HCT116 (cell line): Measurements from ENCODE around the gene KHDC4. TPM values are rescaled to one million over a fixed set of nuclear protein-coding genes. Genes with fewer than 3 reads are reported as not detected.
A peak's percentile ranks its signal among the peaks of the same experiment; 100 is the strongest.

ENCODE experiments used
- ATAC-seq: fragments of 200-7000 bp; cut with Tn5 transposase; 2 replicates; pipeline ENCODE4 v1.9.1; 2020; ENCODE audit warnings: mild to moderate bottlenecking, moderate library complexity
- BruUV-seq: library from RNA; stranded (reverse); fragments of 400-500 nt; replicated peaks from 2 replicates; lab custom pipeline; 2021; lab: Mats Ljungman, UMichigan
- CTCF ChIA-PET: fragments of 300-600 bp; sonication (Branson Sonifier 250); formaldehyde crosslinking; loops from one replicate; lab custom pipeline; 2021; ENCODE audit warnings: antibody characterized with exemption; lab: Charles Lee
- POLR2A ChIA-PET: fragments of 300-600, 350-600 bp; sonication (Branson Sonifier 250); formaldehyde crosslinking; loops from one replicate; lab custom pipeline; 2021; ENCODE audit warnings: antibody characterized with exemption; lab: Charles Lee
- RAD21 ChIA-PET, 2 experiments: fragments of 300-600 bp; sonication (Branson Sonifier 250); formaldehyde crosslinking; loops; one replicate each; lab custom pipeline; 2023; ENCODE audit warnings: low total read pairs in 2 of 2; ENCODE audit not compliant: uncharacterized antibody in 2 of 2, unreplicated experiment in 2 of 2, low non-redundant PET in 1 of 2; lab: Charles Lee
- DNase-seq: peaks from one replicate; pipeline ENCODE4 v3.0.0-alpha.2; 2010; ENCODE audit warnings: low read depth, low spot score
- H2AFZ ChIP-seq: fragments of 200-600 bp; shearing (Covaris generic), sonication (generic); 2 replicates; pipeline ENCODE4 v1.6.1; 2017; ENCODE audit warnings: low read depth, mixed run types, mixed read lengths, antibody characterized with exemption, low read length; ENCODE audit not compliant: poor library complexity, severe bottlenecking
- H3K27ac ChIP-seq: 2 replicates; pipeline ENCODE4 v1.5.1; 2012; ENCODE audit warnings: low read depth, low read length
- H3K27me3 ChIP-seq: fragments of 200-600 bp; sonication (generic); 2 replicates; pipeline ENCODE4 v1.6.1; 2016; ENCODE audit warnings: mixed run types, low read length, mixed read lengths; ENCODE audit not compliant: insufficient read depth
- H3K36me3 ChIP-seq, 2 experiments: fragments of 200-500 bp in 1 of 2; fragments of 200-600 bp in 1 of 2; sonication (Bioruptor generic) in 1 of 2; sonication (generic) in 1 of 2; 2 replicates each; pipeline versions ENCODE4 v1.5.1 to v1.6.1; 2014 to 2016; ENCODE audit warnings: low read length in 2 of 2, inconsistent platforms in 1 of 2, mixed read lengths in 1 of 2, mixed run types in 1 of 2; ENCODE audit not compliant: insufficient read depth in 2 of 2, control insufficient read depth in 1 of 2
- H3K4me1 ChIP-seq, 2 experiments: fragments of 200-600 bp in 1 of 2; sonication (generic) in 1 of 2; 2 replicates each; pipeline versions ENCODE4 v1.5.1 to v1.6.1; 2012 to 2017; ENCODE audit warnings: low read length in 2 of 2, inconsistent platforms in 1 of 2, mild to moderate bottlenecking in 1 of 2, mixed read lengths in 1 of 2, mixed run types in 1 of 2, moderate library complexity in 1 of 2; ENCODE audit not compliant: insufficient read depth in 2 of 2, control insufficient read depth in 1 of 2
- H3K4me2 ChIP-seq: fragments of 200-600 bp; sonication (generic); 2 replicates; pipeline ENCODE4 v1.6.1; 2017; ENCODE audit warnings: mixed run types, low read length, mixed read lengths
- H3K4me3 ChIP-seq, 2 experiments: fragments of 200-600 bp in 1 of 2; sonication (generic) in 1 of 2; replicated peaks in 1 of 2; 2 replicates each; pipeline ENCODE4 v1.5.1; 2011 to 2016; ENCODE audit warnings: low read length in 2 of 2, control low read depth in 1 of 2, low read depth in 1 of 2, mild to moderate bottlenecking in 1 of 2, mixed read lengths in 1 of 2, mixed run types in 1 of 2
- H3K79me2 ChIP-seq: fragments of 200-600 bp; sonication (generic); 2 replicates; pipeline ENCODE4 v1.6.1; 2017; ENCODE audit warnings: mild to moderate bottlenecking, mixed run types, low read length, moderate library complexity, mixed read lengths; ENCODE audit not compliant: insufficient read depth
- H3K9ac ChIP-seq: fragments of 200-600 bp; sonication (generic); 2 replicates; pipeline ENCODE4 v1.6.1; 2016; ENCODE audit warnings: low read length, mixed read lengths
- H3K9me2 ChIP-seq: fragments of 200-600 bp; sonication (generic), shearing (Covaris generic); 2 replicates; pipeline ENCODE4 v1.6.1; 2017; ENCODE audit warnings: mixed run types, mild to moderate bottlenecking, moderate library complexity; ENCODE audit not compliant: insufficient read depth
- H3K9me3 ChIP-seq, 2 experiments: fragments of 200-500 bp in 1 of 2; fragments of 200-600 bp in 1 of 2; sonication (Bioruptor generic) in 1 of 2; sonication (generic) in 1 of 2; 2 replicates each; pipeline ENCODE4 v1.6.1; 2014 to 2017; ENCODE audit warnings: low read length in 2 of 2, mixed read lengths in 2 of 2, inconsistent platforms in 1 of 2, low read depth in 1 of 2, mild to moderate bottlenecking in 1 of 2, mixed run types in 1 of 2, moderate library complexity in 1 of 2; ENCODE audit not compliant: control insufficient read depth in 1 of 2, insufficient read depth in 1 of 2
- H4K20me1 ChIP-seq: fragments of 200-600 bp; sonication (generic), shearing (Covaris generic); 2 replicates; pipeline ENCODE4 v1.6.1; 2017; ENCODE audit warnings: mixed run types, mild to moderate bottlenecking, moderate library complexity; ENCODE audit not compliant: insufficient read depth
- EGR1 ChIP-seq: IDR thresholded peaks from 2 replicates; pipeline ENCODE4 v1.6.1; 2012; ENCODE audit warnings: low read depth
- EZH2phosphoT487 ChIP-seq: fragments of 200-600 bp; IDR thresholded peaks from 2 replicates; pipeline ENCODE4 v1.6.1; 2018; ENCODE audit warnings: antibody characterized with exemption, borderline replicate concordance
- FOSL1 ChIP-seq: IDR thresholded peaks from 2 replicates; pipeline ENCODE4 v1.6.1; 2012; ENCODE audit warnings: low read depth
- JUND ChIP-seq: IDR thresholded peaks from 2 replicates; pipeline ENCODE4 v1.6.1; 2012
- MAX ChIP-seq: IDR thresholded peaks from 2 replicates; pipeline ENCODE4 v1.6.1; 2012
- POLR2AphosphoS5 ChIP-seq: IDR thresholded peaks from 2 replicates; pipeline ENCODE4 v1.6.1; 2011; ENCODE audit warnings: mild to moderate bottlenecking, low read depth, low read length, moderate library complexity
- RAD21 ChIP-seq: IDR thresholded peaks from 2 replicates; pipeline ENCODE4 v1.6.1; 2012; ENCODE audit warnings: low read depth, mild to moderate bottlenecking
- REST ChIP-seq: IDR thresholded peaks from 2 replicates; pipeline ENCODE4 v1.6.1; 2012; ENCODE audit warnings: low read depth
- SIN3A ChIP-seq: IDR thresholded peaks from 2 replicates; pipeline ENCODE4 v1.6.1; 2012; ENCODE audit warnings: low read depth
- SP1 ChIP-seq: IDR thresholded peaks from 2 replicates; pipeline ENCODE4 v1.6.1; 2012; ENCODE audit warnings: low read depth
- SRF ChIP-seq: IDR thresholded peaks from 2 replicates; pipeline ENCODE4 v1.6.1; 2012; ENCODE audit warnings: low read depth
- YY1 ChIP-seq: IDR thresholded peaks from 2 replicates; pipeline ENCODE4 v1.6.1; 2011; ENCODE audit warnings: low read length, low read depth, moderate library complexity, mild to moderate bottlenecking; ENCODE audit not compliant: insufficient replicate concordance; ENCODE audit errors: extremely low read depth
- ZNF274 ChIP-seq: fragments of 200-500 bp; sonication (Bioruptor generic); IDR thresholded peaks from 2 replicates; pipeline ENCODE4 v1.6.1; 2014; ENCODE audit warnings: mild to moderate bottlenecking, low read depth, low read length, inconsistent platforms
- intact Hi-C: fragments of 100-400 bp; cut with micrococcal nuclease; formaldehyde crosslinking; loops from 2 replicates; pipeline ENCODE4 v1.10.0; 2022
- total RNA-seq: library from RNA; stranded (reverse); gene quantifications from one replicate; pipeline ENCODE4 v1.2.1, GENCODE V29; 2021; ENCODE audit not compliant: unreplicated experiment
- TF ChIP-seq, protein P1 (sequence below): IDR thresholded peaks from 2 replicates; pipeline ENCODE4 v1.6.1; 2012

Gene KHDC4
- total RNA-seq, 1 experiment from 2014 or later: 60.7 TPM

DNA sequence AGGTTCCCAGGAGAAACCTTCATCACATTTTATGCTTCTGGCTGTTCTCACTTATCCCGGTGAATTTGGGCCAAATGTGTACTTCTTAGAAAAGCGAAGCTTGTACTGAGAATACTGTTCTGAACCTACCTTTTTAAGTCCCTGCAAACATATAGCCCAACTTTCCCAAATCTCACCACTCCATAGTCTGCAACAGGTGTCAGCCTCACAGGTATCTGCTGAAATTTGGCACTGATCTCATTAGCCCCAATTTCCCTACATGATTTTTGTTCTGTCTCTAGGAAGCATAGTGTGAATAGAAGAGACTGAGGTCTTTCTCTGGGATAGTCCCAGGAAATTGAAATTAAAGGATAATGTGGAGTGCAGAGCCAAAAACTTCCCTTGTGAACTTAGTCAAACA is 34.5 kb downstream of the KHDC4 start:
- CTCF ChIA-PET: no interaction called here
- peaks cover 5% of the 10 kb centered on the region; the same call in 1 of the 2 replicates for H4K20me1 ChIP-seq
- H3K9ac ChIP-seq: no peak overlapping the region
- H3K36me3 ChIP-seq: peaks cover 46 to 47% of the 10 kb centered on the region in 2 experiments; a peak in 3 of 4 replicates
- peaks cover 18% of the 10 kb centered on the region; the same call in 1 of the 2 replicates for H3K79me2 ChIP-seq
- H3K9me3 ChIP-seq: no peaks in the 10 kb centered on the region
- no peak overlapping the region for H3K4me2 ChIP-seq
- no peak overlapping the region for H2AFZ ChIP-seq
- ATAC-seq (no peak), DNase-seq (no peak)
- no peaks in the 10 kb centered on the region for H3K9me2 ChIP-seq
- intact Hi-C loops: no loop called here
- TSS peak; percentile 37 for BruUV-seq
- H3K4me3 ChIP-seq: no peak overlapping the region
- POLR2A ChIA-PET: no interaction called here
- RAD21 ChIA-PET: no interaction called here
- H3K4me1 ChIP-seq: peaks cover 0 to 7% of the 10 kb centered on the region in 2 experiments; a peak in 1 of 4 replicates
- no peaks in the 10 kb centered on the region for H3K27me3 ChIP-seq
- H3K27ac ChIP-seq: no peak overlapping the region
- TF ChIP-seq POLR2AphosphoS5 (no peak), SP1 (no peak), FOSL1 (no peak), EZH2phosphoT487 (no peak), YY1 (no peak), MAX (no peak), EGR1 (no peak), JUND (no peak), REST (no peak), RAD21 (no peak), ZNF274 (no peak), SRF (no peak), SIN3A (no peak)
- TF ChIP-seq, protein P1, sequence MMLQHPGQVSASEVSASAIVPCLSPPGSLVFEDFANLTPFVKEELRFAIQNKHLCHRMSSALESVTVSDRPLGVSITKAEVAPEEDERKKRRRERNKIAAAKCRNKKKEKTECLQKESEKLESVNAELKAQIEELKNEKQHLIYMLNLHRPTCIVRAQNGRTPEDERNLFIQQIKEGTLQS: no peak
- TF ChIP-seq, all 23 proteins: peak for 0
